ENCODE results near the gene FBXL20.

FBXL20 gene

GRCh38 chr17:39244600-39245570, 156.5 kb downstream of the FBXL20 start:
- DNase-seq: peak; percentile 74

- peak; percentile 45 for DNase-seq
These were observed 157.3 kb downstream of the FBXL20 start for GRCh38 chr17:39244016-39244599.

- no peak for DNase-seq
These were observed 158.3 kb downstream of the FBXL20 start for GRCh38 chr17:39243155-39243554.

GRCh38 chr17:39240631-39241030, 160.8 kb downstream of the FBXL20 start:
- no peak for DNase-seq

GRCh38 chr17:39239640-39240314, 161.6 kb downstream of the FBXL20 start:
- no peak for DNase-seq

GRCh38 chr17:39238311-39238972, 163.0 kb downstream of the FBXL20 start:
- no peak for DNase-seq

- DNase-seq: no peak
These were observed 163.8 kb downstream of the FBXL20 start for GRCh38 chr17:39237586-39237985.

GRCh38 chr17:39236981-39237441, 164.4 kb downstream of the FBXL20 start:
- DNase-seq: no peak

GRCh38 chr17:39236450-39236927, 164.9 kb downstream of the FBXL20 start:
- DNase-seq: no peak

GRCh38 chr17:39235555-39236449, 165.6 kb downstream of the FBXL20 start:
- peak; percentile 57 for DNase-seq

- peak; percentile 57 for DNase-seq
These were observed 169.6 kb downstream of the FBXL20 start for GRCh38 chr17:39231591-39232551.

GRCh38 chr17:39231091-39231561, 170.3 kb downstream of the FBXL20 start:
- peak; percentile 42 for DNase-seq

- DNase-seq: no peak
These were observed 171.1 kb downstream of the FBXL20 start for GRCh38 chr17:39230361-39230760.

- peak; percentile 45 for DNase-seq
These were observed 172.0 kb downstream of the FBXL20 start for GRCh38 chr17:39229274-39229913.

GRCh38 chr17:39227364-39227919, 174.0 kb downstream of the FBXL20 start:
- no peak for DNase-seq

- peak; percentile 67 for DNase-seq
These were observed 175.3 kb downstream of the FBXL20 start for GRCh38 chr17:39225959-39226683.

GRCh38 chr17:39225308-39225958, 176.0 kb downstream of the FBXL20 start, which contains the start of gene STAC2:
STAC2 (minus strand) TSS chr17:39225945; CDS start chr17:39225502, 443 bp downstream.
- no peak for DNase-seq

- no peak for DNase-seq
These were observed 176.6 kb downstream of the FBXL20 start for GRCh38 chr17:39224778-39225307.

Data from fibroblast of skin of right quadriceps (primary cell).